ENCODE data around the gene ANKRD50.

The ANKRD50 gene

DNA sequence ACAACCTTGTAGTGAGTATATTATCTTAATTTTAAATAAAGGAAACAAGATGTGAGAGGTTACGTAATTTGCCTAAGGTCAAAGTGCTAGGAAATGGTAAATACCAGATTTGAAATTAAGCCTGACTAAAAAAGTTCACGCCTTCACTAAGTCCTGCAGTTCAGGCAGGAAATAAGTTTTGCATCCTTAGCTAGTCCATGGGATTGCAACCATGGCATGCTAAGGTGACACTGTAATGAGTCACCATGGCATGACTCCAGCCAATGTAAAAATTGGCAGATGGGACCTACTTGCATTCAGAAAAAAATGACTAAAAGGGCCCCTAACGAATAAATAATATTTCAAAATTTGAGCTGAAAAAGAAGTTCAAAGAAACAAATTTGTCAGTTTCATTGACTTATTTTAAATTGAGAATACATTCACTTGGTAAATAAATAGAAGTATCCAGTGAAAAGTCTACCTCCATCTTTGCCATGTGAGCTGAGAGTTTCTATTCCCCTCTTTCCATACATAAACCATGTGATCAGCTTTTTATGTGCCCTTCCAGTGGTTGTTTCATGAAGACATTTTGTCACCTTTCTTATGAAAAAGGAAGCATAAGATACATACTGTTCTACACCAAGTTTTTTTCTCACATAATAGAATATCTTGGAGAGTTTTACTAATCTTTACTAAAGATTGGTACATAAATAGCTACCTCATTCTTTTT, 72.4 kb downstream of the ANKRD50 start:
- in situ Hi-C loops (cut with HindIII; ENCODE audit: low pct_ligation_motif_present, low sequenced_read_pairs) = no loop called here
- Histone ChIP-seq H3K4me3 (ENCODE audit: low read depth, low read length) (no peak overlapping the region), H3K27me3 (replicated peaks) (no peaks in the 10 kb centered on the region), H3K27ac (no peak overlapping the region), H3K36me3 (replicated peaks) (no peaks in the 10 kb centered on the region)
- DNase-seq = peak; percentile 82
- TF ChIP-seq, protein P1, sequence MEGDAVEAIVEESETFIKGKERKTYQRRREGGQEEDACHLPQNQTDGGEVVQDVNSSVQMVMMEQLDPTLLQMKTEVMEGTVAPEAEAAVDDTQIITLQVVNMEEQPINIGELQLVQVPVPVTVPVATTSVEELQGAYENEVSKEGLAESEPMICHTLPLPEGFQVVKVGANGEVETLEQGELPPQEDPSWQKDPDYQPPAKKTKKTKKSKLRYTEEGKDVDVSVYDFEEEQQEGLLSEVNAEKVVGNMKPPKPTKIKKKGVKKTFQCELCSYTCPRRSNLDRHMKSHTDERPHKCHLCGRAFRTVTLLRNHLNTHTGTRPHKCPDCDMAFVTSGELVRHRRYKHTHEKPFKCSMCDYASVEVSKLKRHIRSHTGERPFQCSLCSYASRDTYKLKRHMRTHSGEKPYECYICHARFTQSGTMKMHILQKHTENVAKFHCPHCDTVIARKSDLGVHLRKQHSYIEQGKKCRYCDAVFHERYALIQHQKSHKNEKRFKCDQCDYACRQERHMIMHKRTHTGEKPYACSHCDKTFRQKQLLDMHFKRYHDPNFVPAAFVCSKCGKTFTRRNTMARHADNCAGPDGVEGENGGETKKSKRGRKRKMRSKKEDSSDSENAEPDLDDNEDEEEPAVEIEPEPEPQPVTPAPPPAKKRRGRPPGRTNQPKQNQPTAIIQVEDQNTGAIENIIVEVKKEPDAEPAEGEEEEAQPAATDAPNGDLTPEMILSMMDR (IDR thresholded peaks at IDR 0.05; ENCODE audit: low read depth, low read length, missing control alignments) = no peak

DNA sequence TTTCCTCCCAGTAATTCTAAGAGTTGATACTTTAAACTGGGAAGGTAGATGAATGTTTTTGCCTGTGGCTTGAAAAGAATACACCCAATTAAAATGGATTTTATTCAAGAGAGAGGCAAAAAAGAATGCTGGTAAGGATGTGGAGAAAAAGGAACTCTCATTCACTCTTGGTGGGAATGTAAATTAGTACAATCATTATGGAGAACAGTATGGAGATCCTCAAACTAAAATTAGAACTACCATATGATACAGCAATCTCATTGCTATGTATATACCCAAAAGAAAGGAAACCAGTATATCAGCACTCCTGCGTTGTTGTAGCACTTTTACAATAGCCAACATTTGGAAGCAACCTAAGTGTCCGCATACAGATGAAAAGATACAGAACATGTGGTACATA, 75.2 kb downstream of the ANKRD50 start:
- in situ Hi-C loops (cut with HindIII; ENCODE audit: low pct_ligation_motif_present, low sequenced_read_pairs) = no loop called here
- H3K36me3 ChIP-seq (replicated peaks) = no peaks in the 10 kb centered on the region
- H3K27me3 ChIP-seq (replicated peaks) = no peaks in the 10 kb centered on the region
- no peak overlapping the region for H3K27ac ChIP-seq
- H3K4me3 ChIP-seq (ENCODE audit: low read depth, low read length) = no peak overlapping the region
- TF ChIP-seq, protein P1 (IDR thresholded peaks at IDR 0.05; ENCODE audit: low read depth, low read length, missing control alignments) = no peak
- no peak for DNase-seq

DNA sequence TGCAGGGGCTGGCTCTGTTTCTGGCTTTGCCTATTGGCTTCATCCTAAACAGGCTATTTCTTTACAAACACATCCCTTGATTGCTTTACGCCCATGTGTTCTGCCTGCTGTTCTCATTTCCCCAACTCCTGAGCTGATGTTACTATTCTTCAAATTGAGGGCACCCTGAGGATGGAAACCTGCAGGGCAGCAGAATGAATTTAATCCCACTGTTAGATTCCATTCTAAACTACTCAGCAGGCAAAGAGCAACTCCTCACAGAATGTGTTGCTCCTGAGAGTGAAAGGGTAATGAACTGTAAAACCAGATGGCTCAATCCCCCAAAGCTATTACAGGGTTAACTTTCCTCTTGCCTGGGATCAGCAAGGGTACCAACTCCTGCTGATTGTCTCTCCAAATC, 75.7 kb downstream of the ANKRD50 start:
- no peak overlapping the region for H3K27ac ChIP-seq
- H3K4me3 ChIP-seq (ENCODE audit: low read depth, low read length) = no peak overlapping the region
- TF ChIP-seq, protein P1 (IDR thresholded peaks at IDR 0.05; ENCODE audit: low read depth, low read length, missing control alignments) = no peak
- no peak for DNase-seq
- in situ Hi-C loops (cut with HindIII; ENCODE audit: low pct_ligation_motif_present, low sequenced_read_pairs) = no loop called here
- H3K27me3 ChIP-seq (replicated peaks) = no peaks in the 10 kb centered on the region
- H3K36me3 ChIP-seq (replicated peaks) = no peaks in the 10 kb centered on the region

DNA sequence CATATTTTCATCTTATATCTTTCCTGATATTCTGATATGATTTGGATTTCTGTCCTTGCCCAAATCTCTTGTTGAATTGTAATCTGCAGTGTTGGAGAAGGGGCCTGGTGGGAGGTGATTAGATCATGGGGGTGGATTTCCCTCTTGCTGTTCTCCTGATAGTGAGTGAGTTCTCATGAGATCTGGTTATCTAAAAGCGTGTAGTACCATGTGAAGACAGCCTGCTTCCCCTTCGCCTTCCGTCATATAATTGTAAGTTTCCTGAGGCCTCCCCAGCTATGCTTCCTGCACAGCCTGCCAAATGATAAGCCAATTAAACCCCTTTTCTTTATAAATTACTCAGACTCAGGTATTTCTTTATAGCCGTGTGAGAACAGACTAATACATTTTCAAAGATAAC, 77.2 kb downstream of the ANKRD50 start:
- TF ChIP-seq, protein P1 (IDR thresholded peaks at IDR 0.05; ENCODE audit: low read depth, low read length, missing control alignments) = no peak
- Histone ChIP-seq H3K36me3 (replicated peaks) (no peaks in the 10 kb centered on the region), H3K4me3 (ENCODE audit: low read depth, low read length) (no peak overlapping the region), H3K27me3 (replicated peaks) (no peaks in the 10 kb centered on the region), H3K27ac (no peak overlapping the region)
- in situ Hi-C loops (cut with HindIII; ENCODE audit: low pct_ligation_motif_present, low sequenced_read_pairs) = no loop called here
- no peak for DNase-seq

DNA sequence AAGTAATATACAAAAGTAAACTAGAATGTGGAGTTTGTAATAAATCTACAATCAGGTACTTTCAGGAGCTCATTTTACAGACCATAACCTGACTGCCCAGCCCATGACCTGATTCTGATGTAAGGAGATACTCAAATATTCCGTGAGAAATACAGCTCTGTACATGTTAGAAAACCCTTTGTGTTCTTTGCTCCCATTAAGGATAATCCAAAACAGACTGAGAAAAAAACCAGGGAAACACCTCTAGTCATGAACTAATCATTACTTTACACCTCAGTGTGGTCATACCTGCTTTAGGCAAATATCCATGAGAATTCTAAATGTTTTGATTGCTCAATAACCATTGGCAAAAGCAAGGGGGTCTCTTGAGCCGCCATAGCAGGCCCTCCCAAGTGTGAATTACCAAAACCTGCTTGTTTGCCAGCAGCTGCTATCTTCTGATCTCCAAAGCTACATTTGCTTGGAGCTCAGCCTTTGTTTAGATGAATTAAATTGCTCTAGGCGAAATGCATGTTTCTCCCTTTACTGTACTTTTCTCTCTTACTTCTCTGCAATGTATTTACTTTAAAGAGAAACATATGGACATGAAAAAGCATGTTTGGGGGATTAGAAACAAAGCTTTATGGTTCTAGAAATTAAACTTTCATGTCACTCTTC, 79.1 kb downstream of the ANKRD50 start:
- Histone ChIP-seq H3K36me3 (replicated peaks) (no peaks in the 10 kb centered on the region), H3K27ac (no peak overlapping the region), H3K27me3 (replicated peaks) (no peaks in the 10 kb centered on the region), H3K4me3 (ENCODE audit: low read depth, low read length) (no peak overlapping the region)
- no peak for DNase-seq
- TF ChIP-seq, protein P1 (IDR thresholded peaks at IDR 0.05; ENCODE audit: low read depth, low read length, missing control alignments) = no peak
- in situ Hi-C loops (cut with HindIII; ENCODE audit: low pct_ligation_motif_present, low sequenced_read_pairs) = no loop called here

All from brain microvascular endothelial cell (primary cell).